BLaER1 (cell line): ENCODE measurements around the gene EML1.

Experiments
- H3K27ac ChIP-seq: shearing (Covaris generic); formaldehyde crosslinking; 2 replicates; pipeline ENCODE4 v1.8.1; 2022
- H3K27me3 ChIP-seq: shearing (Covaris generic); formaldehyde crosslinking; 2 replicates; pipeline ENCODE4 v1.8.1; 2022
- H3K36me3 ChIP-seq: shearing (Covaris generic); formaldehyde crosslinking; 2 replicates; pipeline ENCODE4 v1.8.1; 2022
- H3K4me1 ChIP-seq: shearing (Covaris generic); formaldehyde crosslinking; 2 replicates; pipeline ENCODE4 v1.8.1; 2022
- H3K4me2 ChIP-seq: shearing (Covaris generic); formaldehyde crosslinking; 2 replicates; pipeline ENCODE4 v1.8.1; 2022
- H3K4me3 ChIP-seq: shearing (Covaris generic); formaldehyde crosslinking; 2 replicates; pipeline ENCODE4 v1.8.1; 2022
- H3K9ac ChIP-seq: shearing (Covaris generic); formaldehyde crosslinking; 2 replicates; pipeline ENCODE4 v1.8.1; 2022
- H3K9me3 ChIP-seq: shearing (Covaris generic); formaldehyde crosslinking; 2 replicates; pipeline ENCODE4 v1.8.1; 2022
- H4K20me1 ChIP-seq: shearing (Covaris generic); formaldehyde crosslinking; 2 replicates; pipeline ENCODE4 v1.8.1; 2022
- Cebpa-rat ChIP-seq: shearing (Covaris generic); IDR thresholded peaks from 2 replicates; pipeline ENCODE4 v1.8.1; 2022

EML1 gene

GRCh38 chr14:99875421-99875820, 82.2 kb downstream of the EML1 start:
- no peaks in the 10 kb centered on the region for H3K9me3 ChIP-seq
- H3K4me1 ChIP-seq, result peaks cover 16% of the 10 kb centered on the region
- no peak overlapping the region for H3K27ac ChIP-seq

GRCh38 chr14:99875836-99876235, 82.6 kb downstream of the EML1 start:
- H3K4me1 ChIP-seq, result peaks cover 16% of the 10 kb centered on the region
- peak overlapping the region; percentile 27; the same call in 1 of the 2 replicates for H3K4me2 ChIP-seq
- no peaks in the 10 kb centered on the region for H3K9me3 ChIP-seq
- H3K9ac ChIP-seq, result no peak overlapping the region
- no peaks in the 10 kb centered on the region for H3K27me3 ChIP-seq
- no peak overlapping the region for H3K27ac ChIP-seq
- no peak for TF ChIP-seq Cebpa-rat
- no peaks in the 10 kb centered on the region for H3K36me3 ChIP-seq
- H3K4me3 ChIP-seq, result no peak overlapping the region
- no peaks in the 10 kb centered on the region for H4K20me1 ChIP-seq

More at GRCh38 chr14:99875421-99875820, 82.2 kb downstream of the EML1 start:
- no peaks in the 10 kb centered on the region for H3K27me3 ChIP-seq
- no peak for TF ChIP-seq Cebpa-rat
- H3K36me3 ChIP-seq, result no peaks in the 10 kb centered on the region
- H3K4me2 ChIP-seq, result peak overlapping the region; percentile 27
- H4K20me1 ChIP-seq, result no peaks in the 10 kb centered on the region
- H3K9ac ChIP-seq, result no peak overlapping the region
- H3K4me3 ChIP-seq, result no peak overlapping the region

GRCh38 chr14:99876406-99876805, 83.2 kb downstream of the EML1 start:
- Histone ChIP-seq H3K27me3 (no peaks in the 10 kb centered on the region), H3K4me2 (peak overlapping the region; percentile 27; the same call in 1 of the 2 replicates), H4K20me1 (no peaks in the 10 kb centered on the region), H3K9ac (no peak overlapping the region), H3K4me1 (peaks cover 16% of the 10 kb centered on the region), H3K9me3 (no peaks in the 10 kb centered on the region), H3K27ac (no peak overlapping the region), H3K36me3 (no peaks in the 10 kb centered on the region), H3K4me3 (no peak overlapping the region)
- TF ChIP-seq Cebpa-rat, result no peak

GRCh38 chr14:99878563-99878962, 85.3 kb downstream of the EML1 start:
- Histone ChIP-seq H3K27me3 (no peaks in the 10 kb centered on the region), H3K9me3 (no peaks in the 10 kb centered on the region), H3K4me2 (no peak overlapping the region), H3K9ac (no peak overlapping the region), H4K20me1 (no peaks in the 10 kb centered on the region), H3K36me3 (no peaks in the 10 kb centered on the region), H3K4me3 (no peak overlapping the region), H3K4me1 (peaks cover 16% of the 10 kb centered on the region), H3K27ac (no peak overlapping the region)
- no peak for TF ChIP-seq Cebpa-rat

GRCh38 chr14:99879401-99880295, 86.4 kb downstream of the EML1 start:
- H3K27me3 ChIP-seq, result no peaks in the 10 kb centered on the region
- H3K36me3 ChIP-seq, result no peaks in the 10 kb centered on the region
- H3K27ac ChIP-seq, result no peak overlapping the region
- no peak for TF ChIP-seq Cebpa-rat
- no peak overlapping the region for H3K4me3 ChIP-seq
- no peak overlapping the region for H3K9ac ChIP-seq
- H3K4me1 ChIP-seq, result peaks cover 16% of the 10 kb centered on the region
- H4K20me1 ChIP-seq, result no peaks in the 10 kb centered on the region
- no peaks in the 10 kb centered on the region for H3K9me3 ChIP-seq
- no peak overlapping the region for H3K4me2 ChIP-seq

GRCh38 chr14:99880651-99881420, 87.6 kb downstream of the EML1 start:
- Histone ChIP-seq H3K27me3 (no peaks in the 10 kb centered on the region), H3K4me1 (peaks cover 6% of the 10 kb centered on the region), H3K36me3 (no peaks in the 10 kb centered on the region), H4K20me1 (no peaks in the 10 kb centered on the region), H3K4me2 (no peak overlapping the region), H3K9ac (no peak overlapping the region), H3K4me3 (no peak overlapping the region), H3K27ac (no peak overlapping the region), H3K9me3 (no peaks in the 10 kb centered on the region)
- TF ChIP-seq Cebpa-rat, result no peak

- no peaks in the 10 kb centered on the region for H3K36me3 ChIP-seq
- H3K4me3 ChIP-seq, result no peak overlapping the region
- no peak overlapping the region for H3K9ac ChIP-seq
- H4K20me1 ChIP-seq, result no peaks in the 10 kb centered on the region
- no peak overlapping the region for H3K4me2 ChIP-seq
- no peak overlapping the region for H3K27ac ChIP-seq
- TF ChIP-seq Cebpa-rat, result no peak
- no peaks in the 10 kb centered on the region for H3K27me3 ChIP-seq
- no peaks in the 10 kb centered on the region for H3K9me3 ChIP-seq
- no peaks in the 10 kb centered on the region for H3K4me1 ChIP-seq
These were observed 90.8 kb downstream of the EML1 start for GRCh38 chr14:99883866-99884650.

GRCh38 chr14:99884834-99885648, 91.8 kb downstream of the EML1 start:
- Histone ChIP-seq H3K9me3 (no peaks in the 10 kb centered on the region), H3K4me3 (no peak overlapping the region), H3K27ac (no peak overlapping the region), H3K9ac (no peak overlapping the region), H4K20me1 (no peaks in the 10 kb centered on the region), H3K27me3 (no peaks in the 10 kb centered on the region), H3K36me3 (no peaks in the 10 kb centered on the region), H3K4me1 (no peaks in the 10 kb centered on the region), H3K4me2 (no peak overlapping the region)
- TF ChIP-seq Cebpa-rat, result no peak

GRCh38 chr14:99885649-99885958, 92.4 kb downstream of the EML1 start:
- Histone ChIP-seq H3K4me2 (no peak overlapping the region), H3K4me1 (no peaks in the 10 kb centered on the region), H3K27ac (no peak overlapping the region), H3K27me3 (no peaks in the 10 kb centered on the region), H3K9me3 (no peaks in the 10 kb centered on the region), H3K4me3 (no peak overlapping the region), H4K20me1 (no peaks in the 10 kb centered on the region), H3K36me3 (no peaks in the 10 kb centered on the region), H3K9ac (no peak overlapping the region)
- TF ChIP-seq Cebpa-rat, result no peak
